GM12878 (cell line): ENCODE data around the gene RANBP17. TPM values are rescaled to one million over a fixed set of nuclear protein-coding genes. Genes with fewer than 3 reads are reported as not detected.

ENCODE experiments used
- ATAC-seq: fragments of 200-7000 bp; cut with Tn5 transposase; 3 replicates; pipeline ENCODE4 v1.9.1; 2020; ENCODE audit warnings: mild to moderate bottlenecking, moderate library complexity
- BruUV-seq: library from RNA; stranded (reverse); fragments of 400-500 nt; replicated peaks from 2 replicates; lab custom pipeline; 2021; lab: Mats Ljungman, UMichigan
- CTCF ChIA-PET: fragments of 300-600 bp; sonication (Branson Sonifier 250); formaldehyde crosslinking; extraction: SDS; loops from one replicate; lab custom pipeline; 2021; ENCODE audit warnings: inconsistent platforms; lab: Yijun Ruan, JAX
- POLR2A ChIA-PET: fragments of 350-600 bp; formaldehyde crosslinking; extraction: SDS; loops from one replicate; lab custom pipeline; 2021; ENCODE audit warnings: inconsistent platforms; lab: Charles Lee
- RAD21 ChIA-PET: fragments of 300-600 bp; sonication (Branson Sonifier 250); formaldehyde crosslinking; loops from one replicate; lab custom pipeline; 2023; ENCODE audit warnings: antibody characterized with exemption; ENCODE audit not compliant: unreplicated experiment; lab: Charles Lee
- SMC1A ChIA-PET: fragments of 300-600 bp; sonication (Branson Sonifier 250); formaldehyde crosslinking; loops from one replicate; lab custom pipeline; 2023; ENCODE audit not compliant: unreplicated experiment, uncharacterized antibody; lab: Charles Lee
- DNase-seq: peaks from one replicate; pipeline ENCODE4 v3.0.0-alpha.2; 2011; ENCODE audit warnings: low read depth, low spot score
- FAIRE-seq: peaks from 3 replicates; lab custom pipeline; 2011; peaks lifted over from hg19 to GRCh38; lab: Jason Lieb, UNC
- H2AFZ ChIP-seq: 2 replicates; pipeline ENCODE4 v1.6.0; 2011; ENCODE audit warnings: low read depth, low read length, control low read depth; ENCODE audit not compliant: control insufficient read depth
- H3K27ac ChIP-seq: 2 replicates; pipeline ENCODE4 v1.5.1; 2011; ENCODE audit warnings: control low read depth; ENCODE audit not compliant: control insufficient read depth, insufficient read depth
- H3K27me3 ChIP-seq, 2 experiments: replicated peaks in 1 of 2; 2 replicates each; pipeline versions ENCODE4 v1.6.0 to v1.6.1; 2011; ENCODE audit warnings: low read length in 1 of 2; ENCODE audit not compliant: control insufficient read depth in 2 of 2, insufficient read depth in 2 of 2
- H3K36me3 ChIP-seq, 2 experiments: 2 replicates each; pipeline ENCODE4 v1.5.1; 2011; ENCODE audit warnings: low read length in 1 of 2; ENCODE audit not compliant: control insufficient read depth in 2 of 2, insufficient read depth in 2 of 2
- H3K4me1 ChIP-seq: 2 replicates; pipeline ENCODE4 v1.6.1; 2011; ENCODE audit warnings: mild to moderate bottlenecking, low read length, moderate library complexity, mixed read lengths; ENCODE audit not compliant: control insufficient read depth, insufficient read depth
- H3K4me2 ChIP-seq: 2 replicates; pipeline ENCODE4 v1.6.0; 2011; ENCODE audit warnings: control low read depth; ENCODE audit not compliant: control insufficient read depth, insufficient read depth
- H3K4me3 ChIP-seq: fragments of 200-600 bp; sonication (generic); 2 replicates; pipeline ENCODE4 v1.5.1; 2016
- H3K79me2 ChIP-seq: 2 replicates; pipeline ENCODE4 v1.6.0; 2011; ENCODE audit warnings: low read length; ENCODE audit not compliant: control insufficient read depth, insufficient read depth
- H3K9ac ChIP-seq: 2 replicates; pipeline ENCODE4 v1.8.0; 2011; ENCODE audit warnings: low read length, control low read depth, mixed read lengths; ENCODE audit not compliant: control insufficient read depth, insufficient read depth
- H3K9me3 ChIP-seq: replicated peaks from 3 replicates; pipeline ENCODE4 v1.5.1; 2011; ENCODE audit warnings: mild to moderate bottlenecking, low read length; ENCODE audit not compliant: control insufficient read depth, insufficient read depth
- H4K20me1 ChIP-seq: 2 replicates; pipeline ENCODE4 v1.6.0; 2011; ENCODE audit not compliant: control insufficient read depth, insufficient read depth
- BMI1 ChIP-seq: fragments of 450-650 bp; IDR thresholded peaks from 2 replicates; pipeline ENCODE4 v1.6.1; 2016; ENCODE audit warnings: mild to moderate bottlenecking, moderate library complexity, borderline replicate concordance
- CHD1 ChIP-seq: IDR thresholded peaks from 2 replicates; pipeline ENCODE4 v1.6.1; 2012; ENCODE audit warnings: low read depth, low read length, improper control_type of control experiment
- EP300 ChIP-seq, 2 experiments: fragments of 150-350 bp in 1 of 2; IDR thresholded peaks; 2 replicates each; pipeline ENCODE4 v1.6.1; 2011 to 2012; ENCODE audit warnings: low read depth in 2 of 2, low read length in 2 of 2, borderline replicate concordance in 1 of 2, improper control_type of control experiment in 1 of 2, inconsistent platforms in 1 of 2; ENCODE audit not compliant: control insufficient read depth in 1 of 2
- POLR2AphosphoS5 ChIP-seq: IDR thresholded peaks from 2 replicates; pipeline ENCODE4 v1.6.1; 2011; ENCODE audit warnings: mild to moderate bottlenecking, low read length, inconsistent platforms
- SMC3 ChIP-seq: IDR thresholded peaks from 2 replicates; pipeline ENCODE4 v1.6.1; 2011; ENCODE audit warnings: low read length, improper control_type of control experiment, borderline replicate concordance
- STAT1 ChIP-seq: fragments of 450-650 bp; conservative IDR thresholded peaks from 2 replicates; pipeline ENCODE4 v1.6.1; 2014; ENCODE audit warnings: antibody characterized with exemption, mild to moderate bottlenecking
- WRNIP1 ChIP-seq: IDR thresholded peaks from 2 replicates; pipeline ENCODE4 v1.6.1; 2011; ENCODE audit warnings: low read depth, low read length, improper control_type of control experiment, borderline replicate concordance
- ZSCAN29 ChIP-seq: fragments of 450-650 bp; IDR thresholded peaks from 2 replicates; pipeline ENCODE4 v1.6.1; 2017; ENCODE audit warnings: mild to moderate bottlenecking, moderate library complexity
- WGBS: methylation state at CpG from one replicate; pipeline ENCODE4 v1.1.6; 2016; ENCODE audit warnings: low lambda C conversion rate; ENCODE audit not compliant: insufficient replicate concordance, insufficient coverage; ENCODE audit errors: missing lambda C conversion rate; 5-methylcytosine and 5-hydroxymethylcytosine counted together
- in situ Hi-C: fragments of 300-500 bp; cut with MboI; formaldehyde crosslinking; loops from 9 replicates; pipeline ENCODE4 v1.14.3; 2018; ENCODE audit warnings: mixed read lengths
- intact Hi-C: fragments of 100-400 bp; cut with micrococcal nuclease; formaldehyde crosslinking; loops from one replicate; pipeline ENCODE4 v1.14.2; 2022; ENCODE audit not compliant: unreplicated experiment
- polyA plus RNA-seq, 11 experiments: library from polyadenylated mRNA; depleted of rRNA in 4 of 11; unstranded in 6 of 11; stranded (reverse) in 5 of 11; fragments of >200 nt; fragmentation: Nextera tagmentation in 4 of 11; fragmentation: Illumina TruSeq in 1 of 11; extraction: Ambion mirVana in 4 of 11; extraction: Trizol in 1 of 11; gene quantifications; 1 replicate in 1 of 11; 2 replicates in 10 of 11; pipeline versions ENCODE4 v1.2.1 to v1.2.3, GENCODE V29; 2011 to 2016; ENCODE audit warnings: inconsistent platforms in 2 of 11, missing spikeins in 2 of 11, low read depth in 1 of 11
- total RNA-seq, 4 experiments: library from RNA; depleted of rRNA in 3 of 4; stranded (reverse); fragments of >200 nt in 3 of 4; fragmentation: Illumina TruSeq in 1 of 4; extraction: Trizol in 1 of 4; gene quantifications; 2 replicates each; pipeline versions ENCODE4 v1.2.1 to v1.2.3, GENCODE V29; 2013 to 2021
- TF ChIP-seq, protein P1 (sequence below): fragments of 450-650 bp; IDR thresholded peaks from 2 replicates; pipeline ENCODE4 v1.6.1; 2017; ENCODE audit warnings: borderline replicate concordance

RANBP17 gene
- total and polyA plus RNA-seq, 10 of the 15 experiments (the other 5 are each of a cell fraction or from before 2014, with no cell fraction given): 0.10 TPM; not detected in 9

DNA sequence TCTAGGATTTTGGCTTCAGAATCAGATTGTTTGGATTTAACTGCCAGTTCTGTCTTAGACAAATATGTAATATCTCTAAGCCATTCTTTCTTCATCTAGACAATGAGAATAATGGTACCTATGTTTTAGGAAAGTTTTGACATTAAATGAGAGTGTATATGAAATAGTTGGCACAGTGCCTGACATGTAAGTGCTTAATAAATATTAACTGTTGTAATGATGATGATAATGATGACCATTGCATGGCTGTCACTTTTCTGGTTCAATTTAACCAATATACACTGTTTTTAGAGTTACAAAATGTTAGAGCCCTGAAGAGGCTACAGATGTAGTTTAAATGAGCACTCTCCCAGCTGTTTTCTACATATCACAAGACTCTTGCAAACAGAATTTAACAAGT lies 131.7 kb downstream of the RANBP17 start (continued):
- TF ChIP-seq, protein P1, sequence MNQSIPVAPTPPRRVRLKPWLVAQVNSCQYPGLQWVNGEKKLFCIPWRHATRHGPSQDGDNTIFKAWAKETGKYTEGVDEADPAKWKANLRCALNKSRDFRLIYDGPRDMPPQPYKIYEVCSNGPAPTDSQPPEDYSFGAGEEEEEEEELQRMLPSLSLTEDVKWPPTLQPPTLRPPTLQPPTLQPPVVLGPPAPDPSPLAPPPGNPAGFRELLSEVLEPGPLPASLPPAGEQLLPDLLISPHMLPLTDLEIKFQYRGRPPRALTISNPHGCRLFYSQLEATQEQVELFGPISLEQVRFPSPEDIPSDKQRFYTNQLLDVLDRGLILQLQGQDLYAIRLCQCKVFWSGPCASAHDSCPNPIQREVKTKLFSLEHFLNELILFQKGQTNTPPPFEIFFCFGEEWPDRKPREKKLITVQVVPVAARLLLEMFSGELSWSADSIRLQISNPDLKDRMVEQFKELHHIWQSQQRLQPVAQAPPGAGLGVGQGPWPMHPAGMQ: no peak
- no peak for TF ChIP-seq EP300 (IDR thresholded peaks at IDR 0.05; ENCODE audit: borderline replicate concordance in 1 of 2, control insufficient read depth in 1 of 2, low read depth in 2 of 2, low read length in 2 of 2)
- no peak for TF ChIP-seq POLR2AphosphoS5
- TF ChIP-seq, all 136 proteins: peak for 0

DNA sequence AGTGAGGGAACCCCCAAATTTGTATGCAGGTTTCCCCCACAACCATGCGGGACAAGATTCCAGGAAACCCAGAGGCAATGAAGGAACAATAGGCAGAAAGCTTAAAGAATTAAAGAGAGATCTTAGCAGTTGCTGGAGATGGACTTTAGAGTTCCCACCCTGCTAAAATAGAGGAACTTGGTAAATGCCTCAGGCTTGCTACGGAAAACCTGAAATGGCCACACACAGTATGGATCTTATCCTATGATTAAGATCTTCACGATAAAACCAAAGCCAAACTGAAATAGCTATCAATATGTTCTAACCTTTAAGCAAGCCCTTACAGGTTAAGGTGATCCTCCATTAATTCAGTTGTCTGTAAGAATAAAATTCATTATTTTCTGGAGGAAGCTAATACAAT lies 148.3 kb downstream of the RANBP17 start:
- no peak overlapping the region for H3K27ac ChIP-seq
- H3K9me3 ChIP-seq: no peaks in the 10 kb centered on the region
- H3K4me2 ChIP-seq: no peak overlapping the region
- ChIA-PET RAD21 (no interaction called here), SMC1A (no interaction called here), CTCF (no interaction called here), POLR2A (no interaction called here)
- ATAC-seq (no peak), DNase-seq (no peak), FAIRE-seq (no peak)
- H3K36me3 ChIP-seq: no peaks in the 10 kb centered on the region
- H3K79me2 ChIP-seq: no peaks in the 10 kb centered on the region
- BruUV-seq: no TSS peak
- H3K27me3 ChIP-seq: no peaks in the 10 kb centered on the region; a peak in 1 of 4 replicates
- no peak overlapping the region for H3K4me3 ChIP-seq
- intact Hi-C loops: no loop called here
- no peak overlapping the region for H2AFZ ChIP-seq
- H3K4me1 ChIP-seq: no peaks in the 10 kb centered on the region
- in situ Hi-C loops: no loop called here
- H4K20me1 ChIP-seq: no peaks in the 10 kb centered on the region
- no peak overlapping the region for H3K9ac ChIP-seq
- 42% methylated on average over 3 of the region's 3 CpGs for WGBS
- TF ChIP-seq CHD1 (no peak), SMC3 (no peak), BMI1 (no peak), WRNIP1 (no peak), ZSCAN29 (no peak), STAT1 (no peak)
